Trophoblast cell (in vitro differentiated cells and primary cell): ENCODE results near the gene RLN1.

ENCODE experiments used
- DNase-seq, 2 donors: peaks; one replicate each; pipeline ENCODE4 v3.0.0-alpha.2; 2016
- H2AFZ ChIP-seq: 2 replicates; pipeline ENCODE4 v1.6.1; 2013; ENCODE audit warnings: low read length, moderate library complexity, mild to moderate bottlenecking; ENCODE audit not compliant: insufficient read depth, poor library complexity
- H2AK5ac ChIP-seq: 2 replicates; pipeline ENCODE4 v1.6.1; 2013; ENCODE audit warnings: mild to moderate bottlenecking, low read length
- H2BK120ac ChIP-seq: 2 replicates; pipeline ENCODE4 v1.6.1; 2013; ENCODE audit warnings: low read length, mild to moderate bottlenecking, moderate library complexity; ENCODE audit not compliant: insufficient read depth, poor library complexity
- H2BK12ac ChIP-seq: 2 replicates; pipeline ENCODE4 v1.6.1; 2013; ENCODE audit warnings: mild to moderate bottlenecking, low read length, moderate library complexity
- H2BK5ac ChIP-seq: 2 replicates; pipeline ENCODE4 v1.6.1; 2013; ENCODE audit warnings: low read length, low read depth, moderate library complexity, mild to moderate bottlenecking; ENCODE audit not compliant: poor library complexity
- H3K14ac ChIP-seq: 2 replicates; pipeline ENCODE4 v1.6.1; 2013; ENCODE audit warnings: mild to moderate bottlenecking, low read length
- H3K18ac ChIP-seq: 2 replicates; pipeline ENCODE4 v1.6.1; 2013; ENCODE audit warnings: mild to moderate bottlenecking, low read length
- H3K23ac ChIP-seq: 2 replicates; pipeline ENCODE4 v1.6.1; 2013; ENCODE audit warnings: low read length
- H3K27ac ChIP-seq: 2 replicates; pipeline ENCODE4 v1.5.1; 2013; ENCODE audit warnings: low read depth, mild to moderate bottlenecking, inconsistent platforms, low read length, moderate library complexity
- H3K27me3 ChIP-seq: 2 replicates; pipeline ENCODE4 v1.6.1; 2013; ENCODE audit warnings: inconsistent platforms, mild to moderate bottlenecking, low read length, moderate library complexity; ENCODE audit not compliant: insufficient read depth
- H3K36me3 ChIP-seq, 2 experiments: 1 replicate in 1 of 2; 2 replicates in 1 of 2; pipeline ENCODE4 v1.6.1; 2013; ENCODE audit warnings: low read length in 2 of 2, mild to moderate bottlenecking in 2 of 2, moderate library complexity in 1 of 2; ENCODE audit not compliant: insufficient read depth in 2 of 2, control insufficient read depth in 1 of 2
- H3K4ac ChIP-seq: 2 replicates; pipeline ENCODE4 v1.6.1; 2013; ENCODE audit warnings: low read depth, mild to moderate bottlenecking, low read length, moderate library complexity
- H3K4me1 ChIP-seq, 2 experiments: 1 replicate in 1 of 2; 2 replicates in 1 of 2; pipeline ENCODE4 v1.6.1; 2013; ENCODE audit warnings: low read length in 2 of 2, mild to moderate bottlenecking in 2 of 2, moderate library complexity in 1 of 2; ENCODE audit not compliant: insufficient read depth in 2 of 2, control insufficient read depth in 1 of 2
- H3K4me2 ChIP-seq: 2 replicates; pipeline ENCODE4 v1.6.1; 2013; ENCODE audit warnings: inconsistent platforms, mild to moderate bottlenecking, low read length, moderate library complexity
- H3K4me3 ChIP-seq: 2 replicates; pipeline ENCODE4 v1.5.1; 2013; ENCODE audit warnings: mild to moderate bottlenecking, low read depth, low read length, inconsistent platforms
- H3K79me1 ChIP-seq: one replicate; pipeline ENCODE4 v1.6.1; 2013; ENCODE audit warnings: low read length
- H3K79me2 ChIP-seq: 2 replicates; pipeline ENCODE4 v1.6.1; 2013; ENCODE audit warnings: low read length, mild to moderate bottlenecking; ENCODE audit not compliant: control insufficient read depth, insufficient read depth, poor library complexity
- H3K9ac ChIP-seq: 2 replicates; pipeline ENCODE4 v1.6.1; 2013; ENCODE audit warnings: mild to moderate bottlenecking, low read length
- H3K9me3 ChIP-seq: 2 replicates; pipeline ENCODE4 v1.6.1; 2013; ENCODE audit warnings: low read depth, mild to moderate bottlenecking, control low read depth, inconsistent platforms, low read length; ENCODE audit not compliant: insufficient read depth
- H4K12ac ChIP-seq: 2 replicates; pipeline ENCODE4 v1.6.1; 2013; ENCODE audit warnings: low read depth, mild to moderate bottlenecking, low read length, moderate library complexity
- H4K8ac ChIP-seq: 2 replicates; pipeline ENCODE4 v1.6.1; 2013; ENCODE audit warnings: low read depth, mild to moderate bottlenecking, low read length, moderate library complexity
- H4K91ac ChIP-seq: one replicate; pipeline ENCODE4 v1.6.1; 2013; ENCODE audit warnings: low read depth, mild to moderate bottlenecking, low read length, moderate library complexity
- WGBS: extraction: QIAGEN DNeasy Blood & Tissue Kit; methylation state at CpG from one replicate; pipeline ENCODE4 v1.1.7; 2013; ENCODE audit warnings: missing lambda C conversion rate; ENCODE audit not compliant: insufficient read length, insufficient coverage; ENCODE audit errors: extremely low coverage; 5-methylcytosine and 5-hydroxymethylcytosine counted together

RLN1 gene

GRCh38 chr9:5355226-5355625, 15.6 kb upstream of the RLN1 start:
- Histone ChIP-seq H2BK120ac (no peak overlapping the region), H2BK12ac (no peak overlapping the region), H4K8ac (no peak overlapping the region), H3K23ac (no peak overlapping the region), H3K79me1 (peaks cover 2% of the 10 kb centered on the region), H3K4me1 (peaks cover 7 to 9% of the 10 kb centered on the region in 2 experiments), H2AK5ac (no peak overlapping the region), H4K91ac (no peak overlapping the region), H3K4me2 (no peak overlapping the region), H3K14ac (no peak overlapping the region), H3K36me3 (no peaks in the 10 kb centered on the region), H2BK5ac (no peak overlapping the region), H3K18ac (no peak overlapping the region), H4K12ac (no peak overlapping the region), H3K79me2 (no peaks in the 10 kb centered on the region), H3K4me3 (no peak overlapping the region), H3K27ac (no peak overlapping the region), H3K27me3 (no peaks in the 10 kb centered on the region), H3K4ac (no peak overlapping the region), H3K9me3 (no peaks in the 10 kb centered on the region), H3K9ac (no peak overlapping the region), H2AFZ (no peak overlapping the region)
- DNase-seq: no peak
- WGBS: no CpG with 5 or more reads among the region's 1 CpG

DNA sequence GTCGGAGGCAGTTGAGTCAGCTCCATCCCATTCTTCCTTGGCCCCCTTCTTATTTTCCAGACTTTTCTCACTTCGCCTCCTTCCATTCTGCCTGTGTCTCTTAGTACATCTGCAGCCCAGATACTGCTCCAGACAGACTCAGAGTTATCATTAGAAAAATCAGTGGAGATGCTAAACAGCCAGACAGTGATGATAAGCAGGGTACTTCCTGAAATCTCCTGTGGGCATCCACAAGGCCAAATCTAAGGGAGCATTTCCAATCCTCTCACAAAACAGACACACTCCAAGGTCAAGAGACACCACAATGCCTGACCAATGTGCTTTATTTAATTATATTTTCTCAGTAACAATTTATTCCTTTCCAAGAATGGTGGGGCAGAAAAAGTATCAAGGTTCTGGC, 14.5 kb upstream of the RLN1 start:
- Histone ChIP-seq H3K79me1 (peaks cover 2% of the 10 kb centered on the region), H3K4ac (no peak overlapping the region), H3K27ac (peak overlapping the region; percentile 37), H4K12ac (no peak overlapping the region), H2BK12ac (no peak overlapping the region), H3K9me3 (no peaks in the 10 kb centered on the region), H3K79me2 (no peaks in the 10 kb centered on the region), H4K8ac (no peak overlapping the region), H3K14ac (no peak overlapping the region), H3K18ac (no peak overlapping the region), H2AFZ (no peak overlapping the region), H2BK120ac (no peak overlapping the region), H3K4me2 (no peak overlapping the region), H3K4me1 (peaks cover 7 to 9% of the 10 kb centered on the region in 2 experiments), H3K23ac (no peak overlapping the region), H2BK5ac (no peak overlapping the region), H3K4me3 (no peak overlapping the region), H4K91ac (peak overlapping the region; percentile 2), H2AK5ac (no peak overlapping the region), H3K9ac (no peak overlapping the region), H3K27me3 (no peaks in the 10 kb centered on the region), H3K36me3 (no peaks in the 10 kb centered on the region)
- WGBS: no CpG with 5 or more reads among the region's 2 CpGs
- no peak for DNase-seq

- H3K36me3 ChIP-seq: no peaks in the 10 kb centered on the region
- H3K4me1 ChIP-seq: peaks cover 7 to 9% of the 10 kb centered on the region in 2 experiments
- H3K4me2 ChIP-seq: no peak overlapping the region
- H3K4ac ChIP-seq: no peak overlapping the region
- H3K14ac ChIP-seq: no peak overlapping the region
- no peaks in the 10 kb centered on the region for H3K79me2 ChIP-seq
- no peak overlapping the region for H2AFZ ChIP-seq
- no peak overlapping the region for H3K18ac ChIP-seq
- no peaks in the 10 kb centered on the region for H3K27me3 ChIP-seq
- H3K23ac ChIP-seq: no peak overlapping the region
- no peak overlapping the region for H4K8ac ChIP-seq
- WGBS: no CpG with 5 or more reads among the region's 1 CpG
- H4K91ac ChIP-seq: no peak overlapping the region
- H2BK120ac ChIP-seq: no peak overlapping the region
- H2BK5ac ChIP-seq: no peak overlapping the region
- H4K12ac ChIP-seq: no peak overlapping the region
- H3K9me3 ChIP-seq: no peaks in the 10 kb centered on the region
- no peak overlapping the region for H3K27ac ChIP-seq
- H3K9ac ChIP-seq: no peak overlapping the region
- no peak overlapping the region for H2AK5ac ChIP-seq
- H3K4me3 ChIP-seq: no peak overlapping the region
- peaks cover 2% of the 10 kb centered on the region for H3K79me1 ChIP-seq
- no peak for DNase-seq
- H2BK12ac ChIP-seq: no peak overlapping the region
Observed at GRCh38 chr9:5352637-5353248, 13.1 kb upstream of the RLN1 start.

DNA sequence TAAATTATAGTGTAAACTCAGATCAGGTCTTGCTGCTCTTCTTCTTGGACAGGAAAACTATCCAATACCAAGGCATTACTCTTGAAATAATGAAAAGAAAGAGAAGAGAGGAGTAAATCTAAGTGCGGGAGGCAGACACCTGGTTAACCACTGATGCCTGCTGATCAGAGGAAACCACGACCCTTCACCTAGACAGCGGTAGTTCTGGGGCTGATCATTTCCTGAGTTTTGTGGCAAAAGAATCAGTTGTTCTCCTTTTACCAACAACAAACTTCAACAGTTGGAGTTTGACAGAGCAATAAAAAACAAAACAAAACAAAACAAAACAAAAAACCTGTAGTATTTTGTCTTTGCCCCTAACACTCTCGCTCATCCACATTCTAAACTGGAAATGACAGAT, 3.0 kb downstream of the RLN1 start:
- Histone ChIP-seq H2AK5ac (no peak overlapping the region), H2BK5ac (no peak overlapping the region), H4K12ac (no peak overlapping the region), H3K36me3 (no peaks in the 10 kb centered on the region), H3K27me3 (no peaks in the 10 kb centered on the region), H3K79me2 (no peaks in the 10 kb centered on the region), H2BK12ac (no peak overlapping the region), H3K9ac (no peak overlapping the region), H2BK120ac (no peak overlapping the region), H3K4me3 (no peak overlapping the region), H4K8ac (no peak overlapping the region), H3K4me1 (no peaks in the 10 kb centered on the region), H3K14ac (no peak overlapping the region), H3K27ac (no peak overlapping the region), H3K18ac (no peak overlapping the region), H3K23ac (no peak overlapping the region), H3K9me3 (no peaks in the 10 kb centered on the region), H4K91ac (no peak overlapping the region), H3K4ac (no peak overlapping the region), H3K4me2 (no peak overlapping the region), H3K79me1 (no peaks in the 10 kb centered on the region), H2AFZ (no peak overlapping the region)
- no peak for DNase-seq
- no CpG with 5 or more reads among the region's 4 CpGs for WGBS
